K562 (cell line): ENCODE measurements around the gene PVALEF. TPM values are rescaled to one million over a fixed set of nuclear protein-coding genes. Genes with fewer than 3 reads are reported as not detected.

Experiments used
- E2F3 ChIP-seq: fragments of 250-450 bp; sonication (Bioruptor Pico); IDR thresholded peaks from 2 replicates; pipeline ENCODE4 v1.4.0; 2020; ENCODE audit warnings: mild to moderate bottlenecking
- E2F5 ChIP-seq: sonication (generic); formaldehyde crosslinking; IDR thresholded peaks from 2 replicates; pipeline ENCODE4 v1.8.0; 2022; ENCODE audit warnings: mild to moderate bottlenecking, missing genetic modification reagents
- ELF4 ChIP-seq: fragments of 450-650 bp; formaldehyde crosslinking; IDR thresholded peaks from 2 replicates; pipeline ENCODE4 v1.4.0; 2022; ENCODE audit warnings: missing genetic modification characterization
- NUFIP1 ChIP-seq: fragments of 450-650 bp; IDR thresholded peaks from 2 replicates; pipeline ENCODE4 v1.6.1; 2018; ENCODE audit not compliant: partially characterized antibody
- RBM14 ChIP-seq: fragments of 200-400 bp; formaldehyde crosslinking; IDR thresholded peaks from 2 replicates; pipeline ENCODE4 v1.6.1; 2018; ENCODE audit warnings: low read depth, mild to moderate bottlenecking, low read length, moderate library complexity, borderline replicate concordance; ENCODE audit not compliant: insufficient read depth
- RBM15 ChIP-seq: fragments of 200-400 bp; formaldehyde crosslinking; IDR thresholded peaks from 2 replicates; pipeline ENCODE4 v1.6.1; 2018; ENCODE audit warnings: mild to moderate bottlenecking, low read length, moderate library complexity; ENCODE audit not compliant: insufficient read depth
- RCOR1 ChIP-seq, 2 experiments: IDR thresholded peaks; 2 replicates each; pipeline ENCODE4 v1.6.1; 2012; ENCODE audit warnings: low read depth in 2 of 2, low read length in 2 of 2, borderline replicate concordance in 1 of 2, improper control_type of control experiment in 1 of 2
- SREBF1 ChIP-seq: fragments of 150-350 bp; IDR thresholded peaks from 2 replicates; pipeline ENCODE4 v1.6.1; 2014; ENCODE audit warnings: antibody characterized with exemption, low read depth, low read length, borderline replicate concordance
- TFAM ChIP-seq: fragments of 250-450 bp; sonication (Bioruptor Pico); conservative IDR thresholded peaks from 2 replicates; pipeline ENCODE4 v1.5.0; 2021; ENCODE audit warnings: mild to moderate bottlenecking, moderate library complexity
- TOE1 ChIP-seq, 2 experiments: fragments of 450-650 bp in 1 of 2; sonication (generic) in 1 of 2; formaldehyde crosslinking in 1 of 2; IDR thresholded peaks; 2 replicates each; pipeline versions ENCODE4 v1.7.1 to v1.8.0; 2016 to 2022; ENCODE audit warnings: borderline replicate concordance in 2 of 2, mild to moderate bottlenecking in 2 of 2, antibody characterized with exemption in 1 of 2, inconsistent platforms in 1 of 2, low read depth in 1 of 2, missing genetic modification reagents in 1 of 2, moderate library complexity in 1 of 2
- WHSC1 ChIP-seq: IDR thresholded peaks from one replicate; pipeline ENCODE4 v1.6.1; 2012; ENCODE audit warnings: low read length, control low read depth, inconsistent platforms
- XRCC3 ChIP-seq: fragments of 450-650 bp; IDR thresholded peaks from 2 replicates; pipeline ENCODE4 v1.6.1; 2017; ENCODE audit warnings: mild to moderate bottlenecking, moderate library complexity
- YBX1 ChIP-seq: fragments of 450-650 bp; IDR thresholded peaks from 2 replicates; pipeline ENCODE4 v1.7.1; 2016; ENCODE audit warnings: mild to moderate bottlenecking
- ZBTB1 ChIP-seq: sonication (generic); formaldehyde crosslinking; IDR thresholded peaks from 2 replicates; pipeline ENCODE4 v1.8.1; 2023; ENCODE audit warnings: missing genetic modification reagents, low read depth, mild to moderate bottlenecking, borderline replicate concordance
- ZNF76 ChIP-seq: fragments of 250-450 bp; sonication (Bioruptor Pico); IDR thresholded peaks from 2 replicates; pipeline ENCODE4 v1.4.0; 2020; ENCODE audit warnings: mild to moderate bottlenecking, moderate library complexity, borderline replicate concordance
- polyA plus RNA-seq, 8 experiments: library from polyadenylated mRNA; depleted of rRNA in 4 of 8; stranded (reverse) in 5 of 8; unstranded in 3 of 8; fragments of >200 nt; fragmentation: Nextera tagmentation in 2 of 8; fragmentation: Illumina TruSeq in 1 of 8; extraction: Ambion mirVana in 2 of 8; extraction: Trizol in 1 of 8; gene quantifications; 2 replicates each; pipeline versions ENCODE4 v1.2.1 to v1.2.3, GENCODE V29; 2011 to 2014; ENCODE audit warnings: inconsistent platforms in 1 of 8, missing spikeins in 1 of 8
- total RNA-seq, 7 experiments: library from RNA; depleted of rRNA in 6 of 7; stranded (reverse); fragments of >200 nt in 6 of 7; fragmentation: Illumina TruSeq in 2 of 7; extraction: Trizol in 2 of 7; gene quantifications; 2 replicates each; pipeline versions ENCODE4 v1.2.1 to v1.2.3, GENCODE V29; 2011 to 2021; ENCODE audit warnings: low replicate concordance in 1 of 7
- TF ChIP-seq, protein P1 (sequence below): IDR thresholded peaks from 2 replicates; pipeline ENCODE4 v1.6.1; 2016; ENCODE audit warnings: missing genetic modification characterization, missing compliant biosample characterization
- TF ChIP-seq, protein P2 (sequence below): fragments of 450-650 bp; IDR thresholded peaks from 2 replicates; pipeline ENCODE4 v1.6.1; 2016; ENCODE audit warnings: low read depth, mild to moderate bottlenecking, moderate library complexity
- TF ChIP-seq, protein P3 (sequence below), 2 experiments: fragments of 450-650 bp in 1 of 2; IDR thresholded peaks; 2 replicates each; pipeline ENCODE4 v1.6.1; 2011 to 2017; ENCODE audit warnings: low read depth in 2 of 2, antibody characterized with exemption in 1 of 2, borderline replicate concordance in 1 of 2, low read length in 1 of 2, mild to moderate bottlenecking in 1 of 2, mixed read lengths in 1 of 2; ENCODE audit not compliant: control insufficient read depth in 1 of 2
- TF ChIP-seq, protein P4 (sequence below): sonication (generic); formaldehyde crosslinking; IDR thresholded peaks from 2 replicates; pipeline ENCODE4 v1.8.0; 2022; ENCODE audit warnings: mild to moderate bottlenecking, missing genetic modification reagents, borderline replicate concordance

Gene PVALEF
- total and polyA plus RNA-seq, 9 of the 15 experiments (the other 6 are each of a cell fraction or from before 2014, with no cell fraction given) = not detected

DNA sequence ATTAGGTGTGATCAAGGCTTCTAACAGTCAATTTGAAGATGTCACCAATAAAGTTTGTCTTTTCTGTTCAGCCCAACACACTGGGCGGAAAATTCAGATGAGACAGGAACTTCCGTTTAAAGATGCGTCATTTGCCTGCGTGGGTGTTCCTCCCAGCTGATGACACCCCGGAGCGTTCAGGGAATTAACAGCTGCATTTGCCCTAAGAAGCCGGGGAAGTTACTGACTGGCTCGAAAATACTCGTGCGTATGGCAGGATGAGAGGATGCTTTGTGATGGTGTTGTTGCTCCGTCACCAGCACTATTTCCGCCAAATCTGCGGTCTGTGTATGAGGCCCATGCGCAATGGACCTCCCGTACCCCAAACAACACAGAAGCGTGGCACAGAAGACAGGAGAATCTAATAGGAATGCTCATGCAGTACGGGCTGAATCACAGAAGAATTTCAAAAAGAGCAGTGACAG lies 11.9 kb upstream of the PVALEF start (continued):
- TF ChIP-seq NUFIP1 (no peak), ZNF76 (CRISPR knock-in tag) (no peak), E2F3 (CRISPR knock-in tag) (no peak), ELF4 (CRISPR knock-in tag) (no peak), TFAM (CRISPR knock-in tag) (no peak), E2F5 (CRISPR knock-in tag) (no peak), XRCC3 (no peak), RCOR1 (IDR thresholded peaks at IDR 0.05; ENCODE audit: borderline replicate concordance in 1 of 2, low read depth in 2 of 2, low read length in 2 of 2) (0 out of 4 replicates have a peak, but pooled peaks of 1 of the 2 experiments have one; percentile 26), TOE1 (IDR thresholded peaks at IDR 0.05; ENCODE audit: borderline replicate concordance) (no peak), TOE1 (CRISPR knock-in tag; IDR thresholded peaks at IDR 0.05; ENCODE audit: borderline replicate concordance, low read depth) (no peak), YBX1 (no peak), ZBTB1 (no peak), SREBF1 (no peak), RBM15 (no peak), RBM14 (no peak), WHSC1 (no peak)
- TF ChIP-seq, protein P1, sequence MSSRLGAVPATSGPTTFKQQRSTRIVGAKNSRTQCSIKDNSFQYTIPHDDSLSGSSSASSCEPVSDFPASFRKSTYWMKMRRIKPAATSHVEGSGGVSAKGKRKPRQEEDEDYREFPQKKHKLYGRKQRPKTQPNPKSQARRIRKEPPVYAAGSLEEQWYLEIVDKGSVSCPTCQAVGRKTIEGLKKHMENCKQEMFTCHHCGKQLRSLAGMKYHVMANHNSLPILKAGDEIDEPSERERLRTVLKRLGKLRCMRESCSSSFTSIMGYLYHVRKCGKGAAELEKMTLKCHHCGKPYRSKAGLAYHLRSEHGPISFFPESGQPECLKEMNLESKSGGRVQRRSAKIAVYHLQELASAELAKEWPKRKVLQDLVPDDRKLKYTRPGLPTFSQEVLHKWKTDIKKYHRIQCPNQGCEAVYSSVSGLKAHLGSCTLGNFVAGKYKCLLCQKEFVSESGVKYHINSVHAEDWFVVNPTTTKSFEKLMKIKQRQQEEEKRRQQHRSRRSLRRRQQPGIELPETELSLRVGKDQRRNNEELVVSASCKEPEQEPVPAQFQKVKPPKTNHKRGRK = no peak
- TF ChIP-seq, protein P2, sequence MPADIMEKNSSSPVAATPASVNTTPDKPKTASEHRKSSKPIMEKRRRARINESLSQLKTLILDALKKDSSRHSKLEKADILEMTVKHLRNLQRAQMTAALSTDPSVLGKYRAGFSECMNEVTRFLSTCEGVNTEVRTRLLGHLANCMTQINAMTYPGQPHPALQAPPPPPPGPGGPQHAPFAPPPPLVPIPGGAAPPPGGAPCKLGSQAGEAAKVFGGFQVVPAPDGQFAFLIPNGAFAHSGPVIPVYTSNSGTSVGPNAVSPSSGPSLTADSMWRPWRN = no peak
- TF ChIP-seq, protein P3, sequence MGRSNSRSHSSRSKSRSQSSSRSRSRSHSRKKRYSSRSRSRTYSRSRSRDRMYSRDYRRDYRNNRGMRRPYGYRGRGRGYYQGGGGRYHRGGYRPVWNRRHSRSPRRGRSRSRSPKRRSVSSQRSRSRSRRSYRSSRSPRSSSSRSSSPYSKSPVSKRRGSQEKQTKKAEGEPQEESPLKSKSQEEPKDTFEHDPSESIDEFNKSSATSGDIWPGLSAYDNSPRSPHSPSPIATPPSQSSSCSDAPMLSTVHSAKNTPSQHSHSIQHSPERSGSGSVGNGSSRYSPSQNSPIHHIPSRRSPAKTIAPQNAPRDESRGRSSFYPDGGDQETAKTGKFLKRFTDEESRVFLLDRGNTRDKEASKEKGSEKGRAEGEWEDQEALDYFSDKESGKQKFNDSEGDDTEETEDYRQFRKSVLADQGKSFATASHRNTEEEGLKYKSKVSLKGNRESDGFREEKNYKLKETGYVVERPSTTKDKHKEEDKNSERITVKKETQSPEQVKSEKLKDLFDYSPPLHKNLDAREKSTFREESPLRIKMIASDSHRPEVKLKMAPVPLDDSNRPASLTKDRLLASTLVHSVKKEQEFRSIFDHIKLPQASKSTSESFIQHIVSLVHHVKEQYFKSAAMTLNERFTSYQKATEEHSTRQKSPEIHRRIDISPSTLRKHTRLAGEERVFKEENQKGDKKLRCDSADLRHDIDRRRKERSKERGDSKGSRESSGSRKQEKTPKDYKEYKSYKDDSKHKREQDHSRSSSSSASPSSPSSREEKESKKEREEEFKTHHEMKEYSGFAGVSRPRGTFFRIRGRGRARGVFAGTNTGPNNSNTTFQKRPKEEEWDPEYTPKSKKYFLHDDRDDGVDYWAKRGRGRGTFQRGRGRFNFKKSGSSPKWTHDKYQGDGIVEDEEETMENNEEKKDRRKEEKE (IDR thresholded peaks at IDR 0.05; ENCODE audit: borderline replicate concordance in 1 of 2, control insufficient read depth in 1 of 2, low read depth in 2 of 2, low read length in 1 of 2) = no peak
- TF ChIP-seq, protein P4, sequence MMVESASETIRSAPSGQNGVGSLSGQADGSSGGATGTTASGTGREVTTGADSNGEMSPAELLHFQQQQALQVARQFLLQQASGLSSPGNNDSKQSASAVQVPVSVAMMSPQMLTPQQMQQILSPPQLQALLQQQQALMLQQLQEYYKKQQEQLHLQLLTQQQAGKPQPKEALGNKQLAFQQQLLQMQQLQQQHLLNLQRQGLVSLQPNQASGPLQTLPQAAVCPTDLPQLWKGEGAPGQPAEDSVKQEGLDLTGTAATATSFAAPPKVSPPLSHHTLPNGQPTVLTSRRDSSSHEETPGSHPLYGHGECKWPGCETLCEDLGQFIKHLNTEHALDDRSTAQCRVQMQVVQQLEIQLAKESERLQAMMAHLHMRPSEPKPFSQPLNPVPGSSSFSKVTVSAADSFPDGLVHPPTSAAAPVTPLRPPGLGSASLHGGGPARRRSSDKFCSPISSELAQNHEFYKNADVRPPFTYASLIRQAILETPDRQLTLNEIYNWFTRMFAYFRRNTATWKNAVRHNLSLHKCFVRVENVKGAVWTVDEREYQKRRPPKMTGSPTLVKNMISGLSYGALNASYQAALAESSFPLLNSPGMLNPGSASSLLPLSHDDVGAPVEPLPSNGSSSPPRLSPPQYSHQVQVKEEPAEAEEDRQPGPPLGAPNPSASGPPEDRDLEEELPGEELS (CRISPR knock-in tag) = no peak
